HG02885 (cell line): ENCODE data around the gene CBX4.

Experiments
- ATAC-seq: cut with Tn5 transposase; IDR thresholded peaks from one replicate; pipeline ENCODE4 v1.9.1; 2021; ENCODE audit warnings: mild to moderate bottlenecking; ENCODE audit not compliant: unreplicated experiment, poor library complexity

Gene CBX4

GRCh38 chr17:79803421-79803996 is 35.7 kb downstream of the CBX4 start:
- no peak for ATAC-seq

DNA sequence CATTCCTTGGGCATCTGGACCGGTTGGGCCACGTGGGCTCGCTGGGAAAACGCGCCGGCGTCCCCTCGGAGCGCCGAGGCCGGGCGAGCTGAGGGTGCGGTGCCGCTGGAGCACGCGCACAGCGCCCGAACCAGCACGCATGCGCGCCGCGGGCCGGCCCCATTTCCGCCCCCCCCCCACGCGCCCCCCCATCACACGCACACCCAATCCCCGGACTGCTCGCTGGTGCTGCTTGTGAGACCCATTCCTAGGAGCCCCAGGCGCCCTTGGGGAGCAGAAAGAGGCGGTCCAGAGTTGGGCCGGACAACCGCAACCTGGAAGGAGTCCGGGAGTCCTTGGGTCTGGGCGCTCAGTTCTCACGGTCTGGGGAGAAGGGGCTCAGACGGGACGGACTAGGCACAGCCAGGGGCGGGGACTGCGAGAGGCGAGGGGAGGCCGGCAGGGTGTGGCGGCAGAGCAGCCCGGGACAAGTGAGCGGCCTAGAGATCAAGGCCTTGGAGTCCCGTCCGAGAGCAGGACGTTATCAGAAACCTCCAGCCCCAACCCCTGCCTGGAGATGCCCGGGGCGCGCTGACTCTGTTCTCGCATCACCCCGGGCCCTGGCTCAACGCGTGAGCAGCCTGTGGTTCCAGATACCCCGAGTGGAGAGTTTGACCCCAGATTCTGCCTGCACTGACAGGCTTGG is 36.4 kb downstream of the CBX4 start:
- ATAC-seq = no peak

- no peak for ATAC-seq
Measured at GRCh38 chr17:79802039-79802735, 37.1 kb downstream of the CBX4 start.

DNA sequence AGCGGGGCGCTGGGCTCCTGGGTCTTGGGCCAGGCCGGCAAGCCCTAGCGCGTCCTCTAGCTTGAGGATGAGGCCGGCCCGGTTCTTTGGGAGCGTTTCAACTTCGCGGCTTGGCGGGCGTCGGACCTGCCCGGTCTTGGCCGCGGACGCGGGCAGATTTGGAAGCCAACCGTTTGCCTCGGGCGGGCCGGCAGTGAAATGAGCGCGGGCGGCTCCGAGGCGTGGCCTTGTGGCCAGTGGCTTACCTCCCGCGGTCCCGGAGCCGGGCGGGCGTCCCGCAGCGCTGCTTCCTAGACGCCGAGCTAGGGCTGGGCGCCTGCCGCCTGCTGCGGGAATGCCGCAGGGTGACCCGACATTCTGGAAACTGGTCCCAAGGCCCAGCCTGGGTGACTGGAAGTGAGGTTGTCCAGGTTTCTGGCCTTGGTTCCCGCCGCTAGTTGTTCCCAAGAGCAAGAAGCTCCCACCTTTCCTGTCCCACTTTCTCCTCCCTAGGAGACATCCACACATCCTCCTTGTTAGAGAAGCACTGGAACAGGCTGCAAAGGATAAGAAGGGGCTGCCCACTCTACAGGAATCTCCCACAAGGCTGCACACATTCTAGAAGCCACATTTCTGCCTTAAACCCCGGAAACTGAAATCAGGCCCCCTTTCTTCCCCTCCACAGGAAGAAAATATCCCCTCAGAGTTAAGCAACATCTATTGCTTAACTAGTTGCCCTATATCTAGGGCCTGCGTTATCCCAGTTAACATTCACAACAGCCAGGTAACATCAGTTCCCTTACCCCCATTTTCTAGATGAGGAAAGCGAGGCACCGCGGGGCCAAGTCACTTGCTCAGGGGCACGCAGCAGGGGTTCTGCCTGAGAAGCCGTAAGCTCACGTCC is 37.8 kb downstream of the CBX4 start:
- no peak for ATAC-seq

DNA sequence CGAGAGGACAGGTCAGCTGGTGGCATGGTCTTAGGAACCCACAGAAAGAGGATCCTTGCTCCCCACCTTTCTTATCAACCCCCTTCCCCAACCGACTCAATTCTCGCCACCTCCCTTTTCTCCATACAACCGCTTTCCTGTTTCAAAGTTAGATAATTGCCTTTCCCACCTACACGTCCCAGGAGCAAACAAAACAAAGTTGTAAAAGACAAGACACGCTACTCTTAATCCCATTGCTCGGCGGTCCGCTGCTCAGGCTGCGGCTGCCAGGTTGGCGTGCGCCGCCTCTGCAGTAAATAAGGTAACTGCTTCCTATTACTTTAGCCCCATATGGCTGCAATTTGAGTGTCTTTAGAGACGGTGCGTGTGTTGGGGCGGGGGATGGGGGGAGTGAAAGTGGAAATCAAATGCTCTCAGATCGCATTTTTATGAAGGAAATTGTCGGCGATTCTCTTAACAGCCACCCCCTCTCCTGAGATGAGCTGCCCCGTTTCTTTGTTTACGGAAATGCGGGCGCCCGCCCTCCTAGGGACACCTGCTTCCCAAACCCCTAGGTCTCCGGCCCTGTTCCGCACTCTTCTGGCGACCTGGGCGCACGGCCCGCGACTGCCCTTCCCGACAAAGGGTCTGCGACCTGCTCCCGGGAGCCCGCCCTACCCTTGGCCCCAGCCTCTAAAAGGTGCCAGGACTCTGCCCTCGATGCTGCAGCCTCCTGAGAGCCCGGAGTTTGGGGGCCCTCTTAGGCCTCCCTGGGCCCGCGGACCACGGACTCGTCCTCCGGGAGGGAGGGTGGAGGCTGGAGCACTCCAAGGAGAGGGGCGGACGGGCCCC is 38.7 kb downstream of the CBX4 start:
- ATAC-seq = no peak

DNA sequence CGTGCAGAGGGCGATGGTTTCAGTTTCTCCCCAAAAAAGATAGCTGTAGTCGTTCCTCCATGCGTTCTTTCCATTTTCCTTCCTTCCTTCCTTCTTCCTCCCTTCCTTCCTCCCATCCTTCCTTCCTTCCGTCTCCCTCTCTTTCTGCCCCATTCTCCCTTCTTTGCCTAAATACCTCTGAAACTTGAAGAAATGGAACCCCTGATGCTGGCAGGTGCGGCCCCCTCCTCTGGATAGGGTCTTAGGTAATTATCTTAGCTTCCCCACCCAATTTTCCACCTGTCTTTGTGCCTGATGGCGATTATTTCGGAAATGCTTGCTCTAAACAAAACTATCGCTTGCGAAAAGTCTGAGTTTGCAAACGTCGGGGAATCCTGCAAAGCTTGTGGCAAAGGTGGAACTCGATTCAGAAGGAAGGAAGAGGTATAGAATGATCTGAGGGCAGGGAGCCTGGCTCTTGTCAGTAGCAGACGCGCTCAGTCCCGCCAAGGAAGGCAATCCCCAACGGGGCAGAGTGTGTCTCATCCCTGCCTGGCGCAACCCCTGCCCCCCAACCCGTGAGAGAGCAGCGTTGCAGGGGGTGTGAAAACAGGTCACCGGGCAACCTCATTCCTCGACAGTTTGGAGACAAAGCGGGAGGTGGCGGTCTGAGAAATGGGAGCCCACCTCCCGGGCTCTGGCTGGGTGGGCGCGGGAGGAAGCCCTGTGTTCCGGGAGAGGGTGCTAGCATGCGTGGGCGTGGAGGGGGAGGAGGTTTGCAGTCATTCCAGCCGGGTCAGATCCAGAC is 39.5 kb downstream of the CBX4 start:
- ATAC-seq = no peak

- no peak for ATAC-seq
Measured at GRCh38 chr17:79799174-79799537, 40.1 kb downstream of the CBX4 start.

- no peak for ATAC-seq
Measured at GRCh38 chr17:79798299-79799173, 40.7 kb downstream of the CBX4 start.

- peak; percentile 22 for ATAC-seq
Measured at GRCh38 chr17:79797492-79798298, 41.5 kb downstream of the CBX4 start.

DNA sequence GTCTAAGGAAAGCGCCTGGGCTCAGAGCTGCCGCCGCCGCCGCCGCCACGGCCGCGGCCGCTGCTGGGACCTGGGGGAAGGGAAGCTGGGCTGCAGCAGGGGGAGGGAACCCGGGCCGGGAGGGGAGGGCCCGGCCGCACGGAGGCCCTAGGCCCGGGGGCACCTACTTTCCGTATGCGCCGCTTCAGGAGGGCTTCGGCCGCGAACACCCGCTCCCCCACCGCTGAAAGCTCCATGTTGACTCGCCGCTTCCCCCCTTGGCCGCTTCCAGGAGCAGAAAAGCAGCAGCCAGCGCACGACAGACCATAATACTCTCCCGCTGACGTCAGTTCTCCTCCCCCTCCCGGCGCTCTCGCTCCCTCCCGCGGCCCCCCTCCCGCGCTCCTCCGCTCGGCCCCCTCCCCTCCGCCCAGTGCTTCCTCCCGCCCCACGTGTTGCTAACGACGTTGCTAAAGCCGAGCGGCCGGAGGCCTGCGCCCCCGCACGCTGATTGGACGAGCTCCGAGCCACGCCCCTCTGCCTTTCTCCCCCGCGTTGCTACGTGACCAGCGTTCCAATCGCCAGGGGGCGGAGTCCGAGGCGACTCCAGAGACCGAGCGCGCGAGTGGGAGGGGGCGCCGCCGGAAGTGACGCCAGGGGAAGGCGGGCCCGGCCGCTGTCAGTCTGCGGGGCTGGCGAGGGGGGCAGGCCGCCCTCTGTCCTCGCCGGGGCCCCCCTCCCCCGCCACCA is 42.3 kb downstream of the CBX4 start, which contains the start of gene CBX8:
CBX8 (minus strand) TSS at position 315 of the 729 bp plus-strand sequence; CDS start at position 236, 79 bp downstream.
- peak; percentile 91 for ATAC-seq

- no peak for ATAC-seq
Measured at GRCh38 chr17:79796444-79796762, 42.8 kb downstream of the CBX4 start.

DNA sequence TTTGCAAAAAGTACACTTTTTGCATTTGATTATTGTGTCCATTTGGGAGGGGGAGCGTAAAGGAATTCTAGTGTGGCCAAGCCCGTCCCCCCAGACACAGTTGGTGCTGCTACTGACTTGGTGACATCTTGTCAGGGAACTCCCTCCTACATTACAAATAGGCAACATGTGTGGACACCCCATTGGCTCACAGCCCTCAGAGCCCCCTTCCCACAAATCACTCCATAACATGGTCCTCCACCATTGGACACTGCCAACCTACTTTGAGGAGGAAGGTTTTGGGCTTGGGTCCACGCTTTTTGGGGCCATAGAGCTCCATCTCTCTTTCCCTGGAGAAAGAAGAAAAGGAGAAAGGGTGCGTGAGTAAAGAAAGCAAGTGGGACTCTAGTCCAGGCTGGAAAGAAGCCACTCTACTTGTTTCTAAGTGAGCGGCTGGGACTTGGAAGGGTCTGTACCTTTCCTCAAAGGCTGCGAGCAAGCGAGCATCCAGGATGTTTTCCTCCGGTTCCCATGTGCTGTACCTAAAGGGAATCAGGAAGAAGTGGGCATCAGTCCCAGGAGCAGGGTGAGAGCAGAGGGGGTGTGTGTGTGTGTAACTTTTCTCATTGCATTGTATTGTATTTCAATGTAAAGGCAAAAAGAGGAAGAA is 43.3 kb downstream of the CBX4 start:
- ATAC-seq = no peak

DNA sequence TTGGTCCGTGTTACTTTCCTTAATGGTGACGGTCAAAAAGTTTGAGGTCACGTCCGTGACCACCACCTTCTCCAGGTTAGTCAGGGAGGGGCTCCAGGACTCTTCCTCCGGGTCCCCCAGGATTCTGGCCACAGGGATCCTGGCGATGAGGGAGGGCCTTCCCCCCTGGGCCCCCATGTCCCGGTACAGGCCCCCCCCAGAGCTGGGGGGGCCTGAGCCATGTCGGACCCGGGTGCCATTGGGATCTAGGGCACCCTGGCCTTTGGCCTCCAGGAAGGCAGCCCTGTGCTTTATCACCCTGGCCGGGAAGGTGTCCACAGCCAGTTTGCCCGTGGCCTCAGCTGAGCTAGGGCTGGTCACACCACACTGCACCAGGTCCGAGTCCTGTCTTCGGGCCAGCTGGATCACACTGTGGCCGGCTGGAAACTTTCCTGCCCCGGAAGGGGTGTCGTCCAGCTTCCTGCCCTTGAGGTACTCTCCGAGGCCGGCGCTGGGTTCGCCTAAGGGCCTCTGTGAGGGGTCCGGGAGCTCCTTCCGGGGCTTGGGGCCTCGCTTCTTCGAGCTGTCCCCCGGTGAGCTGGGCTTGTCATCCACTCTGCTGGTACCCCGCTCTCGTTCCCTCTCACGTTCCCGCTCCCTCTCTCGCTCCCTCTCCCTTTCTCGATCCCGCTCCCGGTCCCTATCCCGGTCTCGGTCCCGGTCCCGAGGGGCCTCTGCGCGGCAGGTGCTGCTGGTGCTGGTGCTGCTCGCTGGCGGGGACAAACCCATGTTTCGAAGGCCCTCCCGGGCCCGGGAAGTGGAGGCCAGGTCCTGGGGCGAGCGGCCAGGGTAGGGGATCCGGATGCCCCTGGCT is 44.4 kb downstream of the CBX4 start:
- ATAC-seq = no peak

DNA sequence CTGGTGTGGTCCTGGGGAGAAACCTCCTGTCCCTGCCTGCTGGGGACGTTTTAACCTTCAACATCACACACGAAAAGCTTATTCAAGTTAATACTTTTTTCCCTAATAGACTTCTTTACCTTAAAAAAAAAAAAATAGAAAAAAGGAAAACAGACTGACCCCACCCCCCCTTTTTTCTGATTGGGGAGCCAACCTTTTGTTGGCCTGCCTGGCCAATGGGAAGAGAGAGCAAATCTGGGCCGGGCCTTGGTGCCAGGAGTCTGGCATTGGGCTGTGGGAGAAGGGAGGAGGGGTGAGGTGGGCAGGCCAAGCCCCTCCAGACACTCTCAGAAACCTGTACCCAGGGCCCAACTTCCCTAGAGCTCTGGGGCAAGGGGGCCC is 45.3 kb downstream of the CBX4 start:
- ATAC-seq = no peak
